OCI-LY3 (cell line): Measurements from ENCODE around the gene TNF.
"Not testable (repeated sequence)": the region's sequence is repeated elsewhere in the genome, so short reads cannot be mapped to it uniquely, and the experiment has no call there.

ENCODE experiments used
- EZH2phosphoT487 ChIP-seq: fragments of 200-600 bp; shearing (Covaris generic); IDR thresholded peaks from 2 replicates; pipeline ENCODE4 v1.6.1; 2018; ENCODE audit warnings: antibody characterized with exemption, mixed run types, low read depth
- TF ChIP-seq, protein P1 (sequence below): fragments of 200-600, 300-600 bp; sonication (generic); IDR thresholded peaks from 2 replicates; pipeline ENCODE4 v1.5.1; 2014; ENCODE audit warnings: antibody characterized with exemption, low read length, low read depth

DNA sequence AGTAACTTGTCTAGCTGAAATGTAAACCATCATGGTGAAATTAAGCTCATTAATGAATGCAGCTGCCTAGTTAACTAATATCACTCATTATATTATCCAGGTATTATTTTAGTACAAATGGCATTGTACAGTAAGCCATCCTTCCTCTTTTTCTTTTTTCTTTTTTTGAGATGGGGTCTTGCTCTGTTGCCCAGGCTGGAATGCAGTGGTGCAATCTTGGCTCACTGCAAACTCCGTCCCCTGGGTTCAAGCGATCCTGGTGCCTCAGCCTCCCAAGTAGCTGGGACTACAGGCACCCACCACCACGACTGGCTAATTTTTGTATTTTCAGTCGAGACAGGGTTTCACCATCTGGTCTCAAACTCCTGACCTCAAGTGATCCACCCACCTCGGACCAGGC, 15.3 kb downstream of the TNF start:
- TF ChIP-seq, protein P1, sequence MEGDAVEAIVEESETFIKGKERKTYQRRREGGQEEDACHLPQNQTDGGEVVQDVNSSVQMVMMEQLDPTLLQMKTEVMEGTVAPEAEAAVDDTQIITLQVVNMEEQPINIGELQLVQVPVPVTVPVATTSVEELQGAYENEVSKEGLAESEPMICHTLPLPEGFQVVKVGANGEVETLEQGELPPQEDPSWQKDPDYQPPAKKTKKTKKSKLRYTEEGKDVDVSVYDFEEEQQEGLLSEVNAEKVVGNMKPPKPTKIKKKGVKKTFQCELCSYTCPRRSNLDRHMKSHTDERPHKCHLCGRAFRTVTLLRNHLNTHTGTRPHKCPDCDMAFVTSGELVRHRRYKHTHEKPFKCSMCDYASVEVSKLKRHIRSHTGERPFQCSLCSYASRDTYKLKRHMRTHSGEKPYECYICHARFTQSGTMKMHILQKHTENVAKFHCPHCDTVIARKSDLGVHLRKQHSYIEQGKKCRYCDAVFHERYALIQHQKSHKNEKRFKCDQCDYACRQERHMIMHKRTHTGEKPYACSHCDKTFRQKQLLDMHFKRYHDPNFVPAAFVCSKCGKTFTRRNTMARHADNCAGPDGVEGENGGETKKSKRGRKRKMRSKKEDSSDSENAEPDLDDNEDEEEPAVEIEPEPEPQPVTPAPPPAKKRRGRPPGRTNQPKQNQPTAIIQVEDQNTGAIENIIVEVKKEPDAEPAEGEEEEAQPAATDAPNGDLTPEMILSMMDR: not testable (repeated sequence)
- not testable (repeated sequence) for TF ChIP-seq EZH2phosphoT487
